Fibroblast of skin of right quadriceps (primary cell): Measurements from ENCODE around the gene NFIA.
A peak's percentile ranks its signal among the peaks of the same experiment; 100 is the strongest.

ENCODE experiments used
- DNase-seq: peaks from one replicate; pipeline ENCODE4 v3.0.0-alpha.2; 2013

The NFIA gene

DNA sequence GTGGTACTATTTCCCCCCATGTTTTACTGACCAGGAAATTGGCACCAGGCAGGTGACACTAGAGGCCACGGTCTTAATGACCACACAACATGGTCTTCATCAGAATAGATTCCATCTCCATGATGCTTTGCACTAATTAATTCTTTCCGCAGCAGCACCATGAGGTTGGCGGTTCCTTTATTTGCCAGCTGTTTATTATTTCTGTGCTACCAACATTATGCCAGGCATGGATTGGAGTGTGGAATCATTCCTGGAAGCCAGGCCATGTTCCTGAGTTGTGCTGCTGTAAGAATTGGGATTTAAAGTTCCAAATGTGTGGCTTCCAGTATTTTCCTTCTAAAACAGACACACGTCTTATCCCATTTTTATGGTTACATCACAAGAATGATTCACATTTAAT is 107.8 kb downstream of the NFIA start:
- DNase-seq: no peak

DNA sequence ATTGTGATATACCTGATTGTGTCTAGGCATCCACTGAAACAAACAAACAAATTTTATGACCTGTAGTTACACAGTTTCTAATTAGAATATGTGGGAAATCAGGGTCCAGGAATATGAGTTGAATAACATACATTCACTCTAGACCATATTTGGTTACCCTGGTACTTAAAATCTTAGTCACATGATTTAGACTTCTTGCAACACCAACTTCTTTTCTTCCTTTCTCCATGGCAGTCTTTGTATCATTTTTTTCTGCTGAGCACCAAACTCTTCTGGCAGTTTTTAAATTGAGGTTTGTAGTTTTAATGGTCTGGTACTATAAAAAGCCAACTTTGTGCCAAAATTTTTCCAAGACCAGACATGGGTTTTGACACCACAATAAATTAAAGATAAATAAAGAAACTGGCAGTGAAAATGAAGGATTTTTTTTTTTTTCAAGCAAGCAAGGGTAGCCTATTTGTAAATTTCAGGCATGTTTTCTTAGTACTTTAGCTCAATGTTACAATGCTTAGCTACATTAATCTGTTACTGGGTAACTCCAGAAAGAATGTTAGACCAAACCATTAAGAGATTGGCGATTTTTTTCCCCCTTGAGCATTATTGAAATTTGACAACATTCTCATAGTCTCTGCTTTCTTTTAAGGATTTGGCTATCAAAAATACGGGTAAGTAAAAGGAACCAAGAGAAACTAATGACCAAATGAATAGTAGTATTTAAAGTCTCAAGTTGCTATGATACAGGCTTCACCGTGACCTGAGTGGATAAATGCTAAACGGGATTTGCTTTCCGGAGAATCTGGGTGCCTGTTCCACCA is 108.5 kb downstream of the NFIA start:
- DNase-seq: peak; percentile 61

DNA sequence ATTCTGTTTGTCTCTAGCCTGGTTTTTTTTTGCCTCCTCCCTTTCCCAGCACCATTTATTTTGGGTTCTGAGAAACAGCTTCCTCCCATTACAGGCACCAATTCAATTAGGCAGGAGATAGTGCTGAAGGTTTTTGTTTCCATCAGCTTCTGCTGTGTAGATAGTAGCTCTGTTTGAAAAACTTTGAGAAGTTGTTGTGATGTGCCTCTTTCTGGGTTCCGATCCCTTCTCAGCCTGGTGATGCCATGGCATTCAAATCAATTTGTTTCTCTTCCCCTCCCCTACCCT is 109.0 kb downstream of the NFIA start:
- DNase-seq: no peak

DNA sequence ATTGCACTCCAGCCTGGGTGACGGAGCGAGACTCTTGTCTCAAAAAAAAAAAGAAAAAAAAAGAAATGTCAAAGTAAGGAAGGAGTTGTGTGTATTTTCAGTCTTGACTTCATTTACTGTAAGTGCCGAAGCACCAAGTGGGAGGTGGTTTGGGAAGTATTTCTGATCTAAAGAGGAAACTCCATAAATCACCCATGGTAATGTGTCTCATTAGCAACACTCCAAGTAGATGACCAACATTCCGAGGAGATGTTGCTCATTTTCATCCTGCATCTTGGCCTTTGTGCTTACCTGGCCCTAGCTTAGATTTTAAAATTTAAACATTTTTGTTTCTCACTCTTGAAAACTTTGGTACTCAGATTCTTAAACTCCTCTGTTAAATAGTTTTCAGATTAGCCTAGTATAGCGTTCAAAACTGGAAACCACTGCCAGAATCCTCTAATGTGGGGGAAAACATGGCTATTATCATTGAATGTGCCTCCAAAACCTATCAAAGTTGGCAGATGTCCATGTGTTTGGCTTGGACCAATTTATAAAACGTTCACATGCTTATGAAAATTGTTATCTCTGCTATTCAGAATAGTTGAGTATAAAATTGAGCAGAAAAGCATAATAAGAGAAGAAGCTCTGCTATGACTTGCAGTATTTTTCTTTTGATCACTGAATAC is 110.4 kb downstream of the NFIA start:
- DNase-seq: no peak

DNA sequence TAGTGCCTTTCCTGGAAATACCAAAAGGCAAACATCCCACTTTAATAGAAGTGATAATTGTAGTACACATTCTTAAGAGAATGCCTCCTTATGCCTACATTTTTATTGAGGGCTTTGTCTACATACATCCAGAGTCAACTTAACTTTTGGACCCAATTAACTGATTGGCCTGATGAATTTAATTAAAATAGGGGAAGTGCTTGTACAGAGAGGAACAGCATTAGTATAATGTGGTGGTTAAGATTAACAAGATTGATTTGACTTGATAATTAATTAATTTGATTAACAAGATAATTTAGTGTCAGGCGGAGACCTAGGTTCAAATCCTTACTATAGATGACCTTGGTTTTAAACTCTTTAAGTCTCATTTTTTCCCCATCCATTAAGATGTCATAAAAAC is 111.4 kb downstream of the NFIA start:
- DNase-seq: no peak

DNA sequence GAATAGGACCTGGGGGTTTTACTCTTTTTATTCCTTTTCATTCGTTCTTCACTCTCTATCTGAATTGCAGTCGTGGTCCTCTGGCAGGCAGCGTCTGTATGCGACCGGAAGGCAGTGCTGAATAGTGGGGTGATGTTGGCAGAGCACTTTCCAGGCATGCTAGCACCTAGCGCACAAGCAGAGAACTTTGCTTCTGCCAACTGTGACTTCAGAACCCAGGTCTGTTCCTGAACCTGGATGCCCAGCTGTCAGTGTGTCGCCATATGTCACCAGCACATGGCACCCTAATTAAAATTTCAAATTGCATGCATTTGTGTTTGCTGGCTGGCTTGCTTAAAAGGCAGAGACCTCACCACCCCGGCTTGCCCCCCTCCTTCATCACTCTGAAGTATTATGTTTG is 116.2 kb downstream of the NFIA start:
- no peak for DNase-seq

DNA sequence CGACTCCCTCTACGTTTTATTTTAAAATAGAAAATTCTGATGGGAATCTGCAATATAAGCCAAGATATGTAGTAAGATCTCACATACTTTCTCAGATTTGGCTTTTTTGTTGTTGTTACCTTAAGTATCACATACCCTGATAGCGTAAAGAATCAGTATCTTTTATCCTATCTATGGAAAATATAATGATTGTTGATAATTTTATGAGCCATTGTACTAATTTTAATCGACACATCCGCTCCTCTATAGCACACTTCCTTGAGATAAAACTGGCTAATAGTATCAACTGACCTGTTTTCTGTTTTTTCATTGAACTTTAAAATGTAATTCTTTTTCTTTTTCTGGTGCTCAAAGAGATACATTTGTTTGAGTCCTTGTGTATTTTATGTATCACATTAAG is 118.7 kb downstream of the NFIA start:
- no peak for DNase-seq

DNA sequence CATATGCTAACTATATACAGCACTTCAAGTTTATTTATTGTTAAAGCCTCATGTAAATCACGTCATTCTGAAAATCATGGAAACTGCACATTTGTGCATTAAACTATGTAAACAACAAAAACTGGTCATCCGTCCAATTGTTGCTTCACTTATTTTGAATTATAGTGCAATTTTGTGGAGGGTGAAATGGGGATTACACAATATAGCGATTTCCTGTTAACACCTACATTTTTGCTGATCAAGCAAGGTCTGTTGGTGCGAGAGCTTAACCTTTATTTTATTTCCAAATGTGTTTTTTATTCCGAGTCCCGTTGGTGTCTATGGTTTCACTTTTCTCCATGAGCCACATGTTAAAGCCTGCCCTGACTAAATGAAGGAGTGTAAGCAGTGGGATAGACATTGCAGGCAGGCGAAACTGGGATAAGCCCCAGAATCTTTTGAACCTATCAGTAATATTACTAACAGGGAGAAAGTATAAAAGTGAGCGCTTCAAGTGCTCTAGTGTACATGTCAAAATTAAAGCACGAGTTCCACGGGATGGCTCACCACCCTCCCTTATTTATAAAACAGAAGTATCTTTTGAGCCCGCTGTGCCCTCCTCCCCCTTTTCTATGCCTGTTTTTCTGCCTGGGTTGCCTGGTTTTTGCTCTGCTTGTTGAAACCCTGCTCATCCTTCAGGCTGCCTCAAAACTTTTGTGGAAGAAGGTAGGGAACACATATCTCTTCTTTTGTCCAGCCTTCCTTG is 120.7 kb downstream of the NFIA start:
- peak; percentile 62 for DNase-seq

DNA sequence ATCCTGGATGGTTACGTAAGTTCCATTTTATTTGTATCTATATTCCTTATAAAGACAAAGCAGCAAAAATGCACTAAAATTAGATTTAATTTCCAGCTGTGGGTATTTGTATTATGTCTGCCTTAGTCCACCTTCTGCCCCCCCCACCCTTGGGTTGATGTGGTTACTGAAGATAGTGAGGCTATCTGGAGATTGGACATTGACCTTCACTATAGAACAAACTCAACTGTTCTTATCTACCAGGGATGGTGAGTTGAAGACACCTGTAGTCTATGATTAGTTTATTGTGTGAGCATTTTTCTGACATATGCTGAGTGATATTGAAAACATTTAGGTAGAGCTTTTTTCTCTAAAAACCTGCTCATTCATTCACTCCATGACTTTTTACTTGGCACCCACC is 122.2 kb downstream of the NFIA start:
- DNase-seq: no peak

DNA sequence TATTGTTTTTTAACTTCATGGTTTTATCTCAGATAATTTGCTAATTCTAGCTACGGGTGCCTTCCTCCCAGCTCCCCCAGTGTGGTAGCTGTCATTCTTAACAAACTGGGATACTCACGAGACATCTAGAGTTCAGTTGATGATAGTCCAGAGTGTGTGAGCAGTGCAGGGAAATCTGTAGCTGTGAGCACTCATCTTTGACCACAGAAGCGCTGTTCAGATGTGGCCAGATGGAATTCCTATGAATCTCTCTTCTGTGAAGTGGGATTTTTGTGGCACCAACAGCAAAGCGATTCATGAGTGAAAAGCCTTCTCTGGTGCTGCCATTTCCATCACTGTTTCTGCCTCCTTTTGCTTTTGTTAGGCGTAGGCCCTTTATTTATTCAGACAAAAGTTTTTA is 125.1 kb downstream of the NFIA start:
- DNase-seq: no peak

DNA sequence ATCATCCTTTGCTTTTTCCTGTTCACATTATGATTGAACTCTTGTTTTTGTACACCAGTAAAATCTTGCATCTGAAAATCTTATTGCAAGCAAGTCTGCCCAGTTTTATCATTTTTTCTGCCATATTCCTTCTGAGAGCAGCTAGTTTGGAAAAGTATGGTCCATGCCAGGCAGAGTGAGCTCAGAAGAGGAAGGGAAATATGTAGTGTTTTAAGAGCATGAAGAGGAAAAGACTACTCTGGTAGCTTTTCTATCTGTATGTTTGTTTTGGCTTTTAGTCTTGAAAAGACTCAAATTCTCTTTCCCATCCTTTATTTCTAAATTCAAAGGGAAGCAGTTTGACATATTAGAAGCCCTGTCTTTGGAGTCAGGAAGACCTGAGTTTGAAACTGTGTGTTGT is 125.8 kb downstream of the NFIA start:
- no peak for DNase-seq

DNA sequence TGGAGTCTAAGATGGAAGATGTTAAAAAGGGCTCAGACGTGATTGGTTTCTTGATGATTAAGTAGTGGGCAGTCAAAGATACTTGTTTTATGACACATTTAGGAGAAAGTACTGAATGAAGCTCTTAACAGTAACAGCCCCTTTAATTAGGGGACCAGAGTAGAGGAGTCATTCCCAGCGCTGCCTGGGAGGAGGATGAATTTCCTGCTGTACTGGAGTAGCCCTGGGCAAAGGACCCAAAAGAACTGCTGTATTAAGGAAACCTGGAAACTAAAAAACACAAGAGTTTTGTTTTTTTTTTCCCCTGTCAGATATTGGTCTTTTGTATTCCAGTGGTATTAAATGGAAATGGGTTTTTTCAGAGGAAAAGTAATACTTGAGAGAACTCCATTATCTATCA is 126.5 kb downstream of the NFIA start:
- no peak for DNase-seq

DNA sequence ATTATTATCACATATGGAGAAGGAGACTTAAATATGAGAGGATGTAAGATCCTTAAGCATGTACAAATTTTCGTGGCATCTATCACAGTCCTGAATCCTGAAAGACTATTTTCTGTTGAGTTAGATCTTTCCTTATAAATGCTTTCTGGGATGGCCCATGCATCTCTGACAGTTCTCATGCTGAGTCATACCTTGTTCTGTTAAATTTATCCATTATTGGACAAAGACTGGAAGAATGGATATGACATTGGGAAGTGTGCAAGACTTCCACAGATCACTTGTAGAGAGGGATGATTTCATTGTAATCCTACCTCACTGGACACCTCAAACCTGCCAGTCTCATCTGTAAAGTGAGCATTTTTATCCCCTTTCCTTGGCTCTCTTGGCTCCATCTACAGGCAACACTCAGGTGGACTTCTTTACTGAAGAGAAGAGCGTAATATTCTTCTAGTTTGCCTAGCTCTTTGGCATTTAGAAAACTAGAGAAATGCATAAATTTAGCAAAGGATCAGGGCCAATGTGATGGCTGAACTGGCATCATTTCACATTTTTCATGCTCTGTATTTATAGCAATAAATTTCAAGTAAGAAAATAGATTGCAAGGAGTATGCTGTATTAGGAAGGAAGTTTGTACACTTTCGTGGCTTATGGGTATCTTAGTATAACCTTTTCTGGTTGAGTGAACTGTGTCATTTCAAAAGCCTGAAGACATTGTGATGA is 128.2 kb downstream of the NFIA start:
- DNase-seq: no peak

DNA sequence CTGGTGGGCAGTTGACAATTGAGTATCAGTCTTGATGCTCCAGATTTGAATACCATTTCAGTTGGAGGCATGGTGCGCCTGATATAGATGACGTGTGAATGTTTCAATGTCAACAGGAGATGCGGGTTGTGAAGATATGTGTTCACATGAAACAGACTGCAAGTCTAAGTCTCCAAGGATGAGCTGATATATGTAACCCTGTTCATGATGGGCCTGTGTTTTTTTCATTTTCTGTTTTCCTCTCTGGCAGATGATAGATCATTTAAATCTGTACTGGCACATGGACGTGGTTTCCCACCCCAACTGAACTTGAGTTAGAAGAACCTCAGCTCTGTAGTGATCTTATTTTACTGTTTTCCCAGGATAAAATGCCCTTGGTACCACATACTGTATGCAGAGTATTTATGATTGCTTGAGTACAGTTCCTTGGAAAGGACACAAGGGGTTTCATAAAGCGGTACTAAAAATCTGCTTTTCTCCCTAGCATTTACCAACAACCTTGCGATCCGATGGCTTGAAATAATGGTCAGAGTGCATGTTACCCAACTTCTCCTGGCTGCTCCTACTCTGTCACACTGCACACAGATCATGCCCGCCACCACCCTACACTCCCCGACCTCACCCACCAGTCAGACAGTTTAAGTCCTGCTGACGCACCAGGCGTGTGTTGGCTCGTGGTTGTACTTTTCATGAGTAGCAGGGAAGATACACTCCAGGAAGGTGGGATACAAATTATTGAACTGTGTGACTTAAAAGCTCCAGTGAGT is 131.1 kb downstream of the NFIA start:
- DNase-seq: no peak

DNA sequence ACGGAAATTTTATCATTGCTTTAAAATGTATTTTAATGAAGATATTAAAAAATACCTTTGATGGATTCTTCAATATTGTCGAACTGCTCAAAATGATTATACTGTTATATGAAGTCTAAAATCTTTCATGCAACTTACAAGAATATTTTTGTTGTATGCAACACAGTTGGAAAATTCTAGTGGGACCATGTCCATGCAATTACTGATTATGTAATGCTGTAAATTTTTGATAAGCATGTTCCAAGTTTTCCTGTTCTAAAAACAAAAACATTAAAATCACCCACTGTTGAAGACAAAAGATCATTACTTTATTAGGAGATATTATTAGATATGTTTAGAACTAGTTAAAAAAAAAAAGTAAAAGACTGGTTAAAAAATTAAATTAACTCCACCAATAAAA is 132.8 kb downstream of the NFIA start:
- no peak for DNase-seq

DNA sequence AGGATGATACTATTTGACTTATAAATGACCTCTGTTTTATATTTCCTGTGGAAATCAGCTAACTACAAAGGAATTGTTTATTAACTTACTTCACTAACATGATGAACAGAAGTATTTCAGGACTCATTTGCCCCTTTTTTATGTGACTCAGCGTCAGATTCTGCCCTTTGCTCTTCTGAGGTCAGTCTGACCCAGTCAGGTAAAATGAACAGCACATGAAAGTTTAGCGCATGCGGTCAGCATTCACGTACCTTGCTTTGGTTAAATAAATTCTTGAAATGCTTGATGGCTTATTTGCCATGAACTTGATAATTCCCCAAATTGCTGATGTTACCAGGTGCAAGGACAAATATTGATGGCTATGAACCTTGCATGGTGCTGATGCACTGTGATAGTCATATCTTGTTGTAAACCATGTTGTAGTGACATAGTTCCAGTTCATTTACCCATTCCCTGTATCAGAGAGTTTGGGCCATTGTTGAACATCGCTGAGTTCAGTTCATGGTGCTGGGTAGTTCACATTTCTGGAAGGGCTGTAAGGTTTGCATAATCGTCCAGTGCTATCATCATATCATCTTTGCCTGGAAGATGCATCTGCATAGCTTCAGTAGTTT is 133.4 kb downstream of the NFIA start:
- DNase-seq: no peak

DNA sequence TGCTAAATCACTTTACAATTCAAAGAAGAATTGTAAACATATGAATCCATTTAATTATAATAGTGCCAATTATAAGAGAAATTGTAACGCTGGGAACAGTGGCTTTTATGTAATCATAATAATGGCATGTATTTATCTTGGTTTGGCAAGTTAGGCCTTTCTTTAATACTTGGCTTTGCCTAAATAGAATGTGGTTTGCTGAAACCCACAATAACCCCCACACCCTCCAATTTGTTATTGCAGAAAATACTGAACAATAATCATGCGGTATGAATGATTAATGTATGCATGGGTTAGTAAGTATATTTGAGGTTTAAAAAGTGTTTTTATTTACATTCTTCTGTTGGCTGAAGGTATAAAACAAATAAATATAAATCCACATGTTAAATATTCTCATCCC is 138.2 kb downstream of the NFIA start:
- peak; percentile 37 for DNase-seq

DNA sequence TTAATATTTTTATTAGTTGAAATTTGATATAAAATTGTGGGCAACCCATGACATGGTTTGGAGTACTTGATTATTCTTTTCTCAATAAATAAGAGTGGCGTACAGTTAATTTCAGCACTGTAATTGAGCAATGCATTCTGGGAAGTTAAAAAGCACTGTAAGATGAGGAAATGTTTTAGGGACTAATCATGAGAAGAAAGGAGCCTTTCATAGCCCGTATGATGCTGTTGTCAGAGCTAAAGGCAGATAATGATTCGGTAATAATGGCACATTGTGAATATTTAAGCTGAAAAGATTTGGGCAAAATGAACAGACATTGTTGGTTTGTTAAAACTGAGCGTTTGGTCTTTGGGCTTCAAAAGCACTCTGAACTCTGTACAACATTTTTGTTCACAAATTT is 139.3 kb downstream of the NFIA start:
- DNase-seq: no peak

DNA sequence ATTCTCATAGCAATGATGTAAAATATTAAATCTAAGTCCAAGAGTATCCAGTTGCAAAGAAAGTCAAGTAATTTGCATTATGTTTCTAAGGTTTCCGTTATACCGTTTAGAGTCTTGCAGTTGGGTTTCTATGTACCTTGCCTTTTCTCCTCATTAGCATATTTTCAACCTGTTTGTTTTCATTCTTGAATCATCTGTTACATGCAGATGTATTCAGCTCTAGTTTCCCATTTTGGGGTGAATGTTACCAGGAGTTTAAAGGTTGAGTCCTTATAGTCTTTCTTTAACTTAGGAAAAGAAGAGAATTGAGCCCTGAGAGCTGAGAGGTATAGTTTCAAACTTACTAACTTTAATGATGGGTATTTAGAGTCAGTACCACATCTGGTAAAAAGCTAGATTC is 139.9 kb downstream of the NFIA start:
- DNase-seq: no peak

DNA sequence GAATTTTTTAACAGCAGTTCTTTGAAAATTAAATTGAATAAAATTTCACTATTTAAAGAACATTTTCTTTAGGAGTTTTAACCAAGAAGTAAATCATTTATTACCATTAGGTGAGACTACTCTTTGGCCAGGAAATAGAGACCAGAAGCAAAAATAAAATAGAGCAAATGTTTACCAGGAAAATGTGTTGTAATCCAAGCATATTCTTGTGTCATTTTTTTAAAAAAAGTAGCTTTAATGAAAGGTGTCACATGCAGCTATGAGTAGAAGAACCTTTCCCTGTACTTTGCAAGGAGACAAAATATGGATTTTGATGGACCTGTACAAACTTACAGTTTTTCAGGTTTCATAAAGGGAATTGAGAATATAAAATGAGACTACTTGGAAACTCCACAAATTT is 140.8 kb downstream of the NFIA start:
- DNase-seq: no peak

DNA sequence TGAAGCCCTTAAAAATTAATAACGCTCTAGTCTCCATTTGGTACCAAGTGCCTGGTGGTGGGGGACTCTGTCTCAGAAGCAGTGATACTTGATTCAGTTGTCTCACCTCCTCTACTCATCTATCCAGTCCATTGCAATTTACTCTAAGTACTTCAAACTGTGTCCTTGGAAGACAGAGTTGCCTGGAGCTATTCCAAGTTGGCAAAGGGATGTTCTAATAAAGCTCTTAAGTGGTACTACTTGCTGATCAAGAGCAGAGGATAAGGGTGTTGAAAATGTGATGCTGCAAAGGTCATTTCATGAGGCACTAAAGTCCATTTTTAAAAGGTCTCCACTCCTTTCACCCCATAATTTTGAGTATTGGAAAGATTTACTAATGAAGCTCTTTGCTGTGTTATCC is 142.2 kb downstream of the NFIA start:
- no peak for DNase-seq

DNA sequence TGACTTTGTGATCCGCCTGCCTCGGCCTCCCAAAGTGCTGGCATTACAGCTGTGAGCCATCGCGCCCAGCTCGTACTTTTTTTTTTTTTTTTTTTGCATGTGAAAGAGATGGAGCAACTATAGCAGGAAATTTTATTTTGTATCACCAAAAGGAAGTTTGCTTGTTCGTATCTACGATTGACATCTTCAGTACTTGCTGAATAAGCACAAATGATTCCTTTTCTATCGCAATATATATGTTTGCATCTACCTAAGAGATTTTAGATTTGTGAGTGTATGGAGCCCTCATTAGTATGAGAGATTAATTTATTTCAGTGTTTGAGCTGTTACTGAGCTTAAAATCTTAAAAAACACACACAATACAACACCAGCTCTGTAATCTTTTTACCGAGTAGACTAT is 143.1 kb downstream of the NFIA start:
- no peak for DNase-seq
